KBM-7 (cell line): ENCODE data around the gene RESP18.
"Not testable (repeated sequence)": the region's sequence is repeated elsewhere in the genome, so short reads cannot be mapped to it uniquely, and the experiment has no call there.

Source experiments
- DNase-seq: peaks from one replicate; pipeline ENCODE4 v3.0.0-alpha.2; 2015
- in situ Hi-C: fragments of 300-500 bp; cut with MboI; formaldehyde crosslinking; loops from 2 replicates; pipeline ENCODE4 v1.14.3; 2020; ENCODE audit warnings: low sequenced_read_pairs, low pct_unique_long_range_greater_than_20kb, mixed read lengths

The RESP18 gene

DNA sequence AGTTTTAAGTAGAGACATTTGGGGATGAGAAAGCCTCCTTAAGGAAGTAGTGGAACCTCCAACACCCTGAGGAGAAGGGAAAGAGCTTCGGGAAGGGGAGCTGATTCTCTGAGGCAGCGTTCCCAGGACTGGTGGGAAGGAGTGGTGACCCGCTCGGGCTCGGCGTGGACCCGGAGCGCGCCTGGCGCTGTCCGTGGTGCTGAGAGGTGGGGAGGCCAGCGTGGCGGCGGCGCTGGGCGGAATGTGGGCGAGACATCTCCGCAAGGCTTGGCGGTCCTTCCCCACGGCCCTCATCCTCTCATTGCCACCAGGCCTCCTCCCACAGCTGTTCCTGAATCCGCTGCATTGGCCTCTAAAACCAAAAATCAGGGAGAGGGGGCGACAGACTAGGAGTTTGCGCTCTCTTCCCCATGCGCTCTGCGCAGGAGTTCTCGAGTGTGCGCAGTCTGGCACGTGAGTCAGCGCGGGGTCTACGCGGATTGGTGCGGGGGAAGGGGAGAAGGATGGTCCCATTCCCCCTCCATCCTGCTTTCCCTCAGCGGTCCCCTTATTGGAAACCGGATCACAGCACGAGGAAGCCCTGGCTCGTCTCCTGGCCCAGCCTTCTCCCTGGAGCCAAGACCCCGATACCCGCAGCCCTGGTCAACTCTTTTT is 857 bp downstream of the RESP18 start:
- in situ Hi-C loops = no loop called here
- no peak for DNase-seq

GRCh38 chr2:219327719-219328118 is 4.8 kb downstream of the RESP18 start:
- in situ Hi-C loops = no loop called here
- DNase-seq = no peak

- in situ Hi-C loops = no loop called here
- no peak for DNase-seq
Observed at GRCh38 chr2:219325657-219326315, 6.8 kb downstream of the RESP18 start.

DNA sequence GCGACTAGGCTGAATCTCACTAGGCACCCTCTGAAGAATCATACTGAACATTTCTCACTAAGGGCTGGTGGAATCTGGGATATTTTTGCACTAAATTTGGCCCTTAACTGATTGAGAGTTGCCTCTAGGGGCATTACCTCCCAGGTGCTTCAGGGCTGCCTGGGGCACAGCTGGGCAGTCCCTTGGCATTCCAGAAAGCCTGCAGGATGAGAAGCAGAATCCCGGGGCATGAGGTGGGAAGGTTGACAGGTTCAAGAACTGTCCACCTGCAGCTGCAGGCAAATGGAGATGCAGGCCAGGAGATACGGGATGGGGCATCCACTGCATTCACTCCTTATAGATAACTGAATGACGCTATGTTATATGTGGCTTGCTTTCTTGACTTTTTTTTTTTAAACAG is 7.4 kb downstream of the RESP18 start:
- in situ Hi-C loops = no loop called here
- DNase-seq = no peak

GRCh38 chr2:219323434-219323833 is 9.1 kb downstream of the RESP18 start:
- in situ Hi-C loops = no loop called here
- no peak for DNase-seq

- no peak for DNase-seq
- in situ Hi-C loops = no loop called here
Observed at GRCh38 chr2:219314804-219315468, 17.6 kb downstream of the RESP18 start.

DNA sequence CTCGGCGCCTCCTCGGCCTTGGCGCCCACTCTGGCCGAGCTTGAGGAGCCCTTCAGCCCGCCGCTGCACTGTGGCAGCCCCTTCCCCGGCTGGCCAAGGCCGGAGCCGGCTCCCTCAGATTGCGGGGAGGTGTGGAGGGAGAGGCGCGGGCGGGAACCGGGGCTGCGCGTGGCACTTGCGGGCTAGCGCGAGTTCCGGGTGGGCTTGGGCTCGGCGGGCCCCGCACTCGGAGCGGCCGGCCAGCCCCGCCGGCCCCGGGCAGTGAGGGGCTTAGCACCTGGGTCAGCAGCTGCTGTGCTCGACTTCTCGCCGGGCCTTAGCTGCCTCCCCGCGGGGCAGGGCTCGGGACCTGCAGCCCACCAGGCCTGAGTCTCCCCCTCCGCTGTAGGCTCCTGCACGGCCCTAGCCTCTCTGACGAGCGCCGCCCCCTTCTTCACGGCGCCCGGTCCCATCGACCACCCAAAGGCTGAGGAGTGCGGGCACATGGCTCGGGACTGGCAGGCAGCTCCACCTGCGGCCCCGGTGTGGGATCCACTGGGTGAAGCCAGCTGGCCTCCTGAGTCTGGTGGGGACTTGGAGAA is 19.8 kb downstream of the RESP18 start:
- DNase-seq, in situ Hi-C loops: not testable (repeated sequence)

- DNase-seq = no peak
- in situ Hi-C loops = no loop called here
Observed at GRCh38 chr2:219309278-219309677, 23.3 kb downstream of the RESP18 start, which contains the start of gene PTPRN. TSS of gene PTPRN (minus strand) at chr2:219309401. CDS start at chr2:219309332, 69 bp downstream.

DNA sequence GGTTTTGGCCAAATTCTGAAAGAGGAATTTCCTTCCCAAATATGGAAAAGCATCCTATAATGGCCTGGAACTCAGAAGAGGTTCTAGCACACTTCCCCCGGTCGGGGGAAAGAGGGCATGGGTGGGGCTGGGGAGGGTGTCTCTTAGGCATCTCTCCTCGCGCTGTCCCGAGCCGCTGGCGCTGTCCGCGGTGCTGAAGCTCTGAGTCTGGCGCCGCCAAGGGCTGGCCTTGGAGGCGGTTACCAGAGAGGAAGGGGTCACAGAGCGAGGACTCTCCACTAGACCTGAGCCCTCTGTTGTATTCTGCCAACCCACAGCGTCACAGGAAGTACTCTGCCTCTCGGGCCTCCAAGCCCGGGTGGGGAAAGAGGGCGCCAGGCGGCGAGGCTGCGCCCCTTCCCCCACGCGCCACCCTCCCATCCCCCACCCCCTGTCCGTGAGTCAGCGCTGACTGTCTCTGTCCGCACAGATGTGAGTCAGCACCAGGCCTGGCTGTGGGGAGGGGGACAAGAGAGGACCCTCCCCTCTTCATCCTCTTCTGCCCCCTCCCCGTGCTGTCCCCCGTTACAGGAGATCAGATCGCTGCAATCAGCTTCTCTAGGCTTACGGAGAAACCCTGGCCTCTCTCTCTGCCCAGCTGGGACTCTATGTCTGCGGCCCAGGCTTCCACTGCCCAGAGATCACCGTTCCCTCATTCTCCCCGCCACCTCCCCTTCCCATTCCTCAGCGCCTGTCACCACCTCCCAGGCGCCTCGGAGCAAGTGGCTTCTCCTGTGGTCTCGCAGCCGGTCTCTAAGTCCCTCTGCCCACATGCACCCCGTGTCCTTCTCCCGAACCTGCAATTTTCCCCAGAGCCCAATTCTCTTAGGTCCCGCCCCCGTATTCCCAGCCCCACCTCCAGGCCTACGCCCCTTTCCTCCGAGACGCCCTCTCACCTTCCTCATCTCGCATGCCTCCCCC is 24.1 kb downstream of the RESP18 start:
- DNase-seq = peak; percentile 64
- in situ Hi-C loops = no loop called here

DNA sequence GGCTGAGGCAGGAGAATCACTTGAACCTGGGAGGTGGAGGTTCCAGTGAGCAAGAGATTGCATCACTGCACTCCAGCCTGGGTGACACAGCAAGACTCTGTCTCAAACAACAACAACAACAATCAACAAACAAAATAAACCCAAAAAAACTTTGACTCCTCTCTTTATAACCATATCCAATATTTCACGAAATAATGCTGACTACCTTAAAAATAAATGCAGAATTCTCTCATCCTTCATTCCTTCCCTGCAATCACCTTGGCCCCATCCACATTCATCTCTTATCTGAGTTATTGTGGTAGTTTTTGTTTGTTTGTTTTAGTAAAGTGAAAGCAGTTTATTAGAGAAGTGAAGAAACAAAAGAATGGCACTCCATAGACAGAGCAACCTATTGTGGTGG is 26.5 kb downstream of the RESP18 start:
- in situ Hi-C loops = no loop called here
- no peak for DNase-seq

DNA sequence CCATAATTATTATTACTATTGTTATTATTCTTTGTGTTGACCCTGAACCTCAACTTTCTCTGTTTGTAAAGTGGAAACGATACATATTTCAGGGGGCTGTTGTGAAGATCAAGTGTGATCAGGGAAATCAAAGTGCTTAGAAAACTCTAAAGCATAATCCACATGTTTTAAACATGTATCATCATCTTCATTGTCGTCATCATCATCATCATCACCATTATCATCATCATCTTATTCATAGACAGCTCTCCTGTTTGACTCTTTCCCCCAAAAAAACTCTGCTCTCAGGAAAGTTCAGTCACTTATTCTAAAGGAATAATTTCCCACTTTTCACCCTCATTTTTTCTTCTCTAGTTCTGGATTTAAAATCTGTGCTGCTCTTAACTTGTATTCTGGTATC is 28.3 kb downstream of the RESP18 start:
- no peak for DNase-seq
- in situ Hi-C loops = no loop called here

GRCh38 chr2:219302412-219302968 is 30.1 kb downstream of the RESP18 start:
- in situ Hi-C loops = no loop called here
- no peak for DNase-seq

GRCh38 chr2:219300022-219300421 is 32.5 kb downstream of the RESP18 start:
- in situ Hi-C loops = no loop called here

DNA sequence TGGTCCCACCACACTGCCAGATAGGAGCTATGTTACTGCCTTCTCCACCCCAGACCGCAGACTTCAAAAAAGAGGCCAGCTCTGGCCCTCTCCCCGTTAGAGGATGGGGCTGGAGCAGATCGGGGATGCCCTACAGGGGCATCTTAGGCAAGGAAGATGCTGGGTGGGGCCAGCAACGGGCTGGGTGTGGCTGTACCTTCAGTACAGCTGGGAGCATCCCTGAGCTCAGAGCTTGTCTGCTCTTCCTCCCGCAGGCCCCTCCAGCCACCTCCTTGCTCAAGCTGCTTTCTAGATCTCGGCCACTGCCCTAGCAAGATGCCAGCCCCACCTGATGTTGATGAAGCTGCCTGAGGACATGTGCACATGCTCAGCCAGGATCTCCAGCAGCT is 33.2 kb downstream of the RESP18 start:
- in situ Hi-C loops = no loop called here
- no peak for DNase-seq

More at GRCh38 chr2:219300022-219300421, 32.5 kb downstream of the RESP18 start:
- DNase-seq = no peak

DNA sequence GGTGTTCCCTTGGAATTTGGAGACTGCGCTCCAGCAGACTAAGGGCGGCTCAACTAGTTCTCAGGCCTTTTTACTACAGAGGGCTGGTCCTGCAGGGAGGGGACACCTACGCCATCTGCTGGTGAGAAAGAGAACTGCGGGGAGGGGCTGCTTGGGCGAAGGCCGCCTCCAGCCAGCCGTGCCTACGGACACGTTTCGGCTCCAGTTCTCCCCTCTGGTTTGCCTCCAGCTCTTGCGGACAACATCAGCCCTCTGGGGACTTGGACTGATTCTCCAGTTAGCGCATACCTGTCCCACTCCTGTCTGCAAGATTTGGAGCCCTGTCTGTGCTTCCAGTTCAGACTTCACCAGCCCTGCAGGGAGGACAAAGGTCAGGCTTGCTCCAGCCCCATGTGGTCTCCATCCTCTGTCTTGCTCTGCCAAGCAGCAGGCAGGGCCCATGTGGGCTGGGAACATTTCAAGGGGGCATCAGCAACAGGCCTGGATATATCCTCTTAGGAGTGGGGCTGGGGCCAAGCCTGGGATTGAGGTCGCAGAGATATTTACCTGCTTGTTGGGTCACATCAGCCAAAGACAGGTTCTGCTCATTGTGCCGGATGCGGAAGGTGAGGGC is 33.7 kb downstream of the RESP18 start:
- in situ Hi-C loops = no loop called here
- peak; percentile 89 for DNase-seq

DNA sequence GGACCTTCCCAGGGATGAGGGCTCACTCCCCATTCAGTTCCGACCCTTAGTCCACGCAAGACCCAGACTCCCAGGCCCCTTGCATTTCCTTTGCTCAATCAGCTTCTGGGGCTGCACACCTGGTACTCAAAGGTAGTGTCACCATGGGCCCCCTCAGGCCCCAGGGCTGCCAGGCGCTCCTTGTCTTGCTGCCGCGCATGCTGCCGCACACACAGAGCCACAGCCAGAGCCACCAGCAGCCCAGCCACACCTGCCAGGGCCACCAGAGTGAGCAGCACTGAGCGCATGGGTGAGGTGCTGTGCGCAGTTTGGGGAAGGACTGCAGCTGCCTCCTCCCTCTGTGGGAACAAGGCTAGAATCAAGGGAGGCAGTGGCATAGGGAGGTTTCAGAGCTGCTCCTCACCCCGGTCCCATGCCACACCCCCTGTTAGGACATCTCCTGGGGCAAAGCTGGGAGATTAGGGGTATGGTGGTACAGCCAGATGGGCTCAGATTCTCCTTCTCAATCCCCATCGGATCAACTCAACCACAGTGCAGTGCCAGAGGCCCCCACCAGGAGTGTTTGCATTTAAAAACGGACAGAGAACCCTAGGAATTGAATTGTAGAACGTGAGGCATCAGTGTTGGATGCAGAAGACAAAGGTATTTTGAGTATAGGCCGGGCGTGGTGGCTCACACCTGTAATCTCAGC is 34.6 kb downstream of the RESP18 start:
- DNase-seq = no peak
- in situ Hi-C loops = no loop called here

GRCh38 chr2:219296631-219297391 is 35.7 kb downstream of the RESP18 start:
- DNase-seq = no peak
- in situ Hi-C loops = no loop called here
